Measurements from ENCODE around the gene HOXA9. TPM values are rescaled to one million over a fixed set of nuclear protein-coding genes. Genes with fewer than 3 reads are reported as not detected.

Gene HOXA9
- total RNA-seq, 4 donors from 2014 or later: 0.63 to 1.9 (median 0.67) TPM; not detected in 1

GRCh38 chr7:27172315-27172774 lies 7.0 kb upstream of the HOXA9 start:
- Histone ChIP-seq H3K4me3 (replicated peaks in 1 of 3) (no peak overlapping the region), H3K36me3 (no peaks in the 10 kb centered on the region), H3K27ac (no peak overlapping the region), H3K4me1 (peaks cover 14 to 30% of the 10 kb centered on the region in 2 donors), H3K27me3 (peaks cover 93% of the 10 kb centered on the region), H3K9me3 (no peaks in the 10 kb centered on the region)
- no peak for TF ChIP-seq POLR2A (IDR thresholded peaks at IDR 0.05)
- no peak for TF ChIP-seq CTCF (IDR thresholded peaks at IDR 0.05)
- intact Hi-C loops (cut with DNase I): loop anchor here (10.0 kb wide), 1 partner anchor 1088 kb away; no protein-coding TSS in a partner anchor
- no peak for DNase-seq
- WGBS, 2 donors: 12 to 18% methylated on average over 10 of the region's 10 CpGs

GRCh38 chr7:27171637-27172314 lies 6.4 kb upstream of the HOXA9 start:
- Histone ChIP-seq H3K4me3 (replicated peaks in 1 of 3) (no peak overlapping the region), H3K27me3 (peaks cover 97% of the 10 kb centered on the region), H3K9me3 (no peaks in the 10 kb centered on the region), H3K4me1 (peaks cover 14 to 30% of the 10 kb centered on the region in 2 donors), H3K27ac (no peak overlapping the region), H3K36me3 (no peaks in the 10 kb centered on the region)
- DNase-seq: no peak
- WGBS, 2 donors: 9 to 12% methylated on average over 30 of the region's 30 CpGs
- intact Hi-C loops (cut with DNase I): loop anchor here (10.0 kb wide), 1 partner anchor 1087 kb away; no protein-coding TSS in a partner anchor
- no peak for TF ChIP-seq POLR2A (IDR thresholded peaks at IDR 0.05)
- TF ChIP-seq CTCF (IDR thresholded peaks at IDR 0.05): no peak

- Histone ChIP-seq H3K27me3 (peaks cover 97% of the 10 kb centered on the region), H3K36me3 (no peaks in the 10 kb centered on the region), H3K4me1 (peaks cover 14 to 33% of the 10 kb centered on the region in 2 donors), H3K27ac (no peak overlapping the region), H3K4me3 (replicated peaks in 1 of 3) (no peak overlapping the region), H3K9me3 (no peaks in the 10 kb centered on the region)
- WGBS, 2 donors: 9 to 22% methylated on average over 8 of the region's 8 CpGs
- no peak for DNase-seq
- intact Hi-C loops (cut with DNase I): loop anchor here (10.0 kb wide), 1 partner anchor 1086 kb away; no protein-coding TSS in a partner anchor
- TF ChIP-seq CTCF (IDR thresholded peaks at IDR 0.05) (no peak), POLR2A (IDR thresholded peaks at IDR 0.05) (no peak)
Measured at GRCh38 chr7:27171325-27171636, 5.9 kb upstream of the HOXA9 start.

- Histone ChIP-seq H3K4me1 (peaks cover 14 to 35% of the 10 kb centered on the region in 2 donors), H3K9me3 (no peaks in the 10 kb centered on the region), H3K36me3 (no peaks in the 10 kb centered on the region), H3K27me3 (peaks cover 97% of the 10 kb centered on the region), H3K4me3 (replicated peaks in 1 of 3) (no peak overlapping the region), H3K27ac (no peak overlapping the region)
- WGBS, 2 donors: 18 to 20% methylated on average over 11 of the region's 11 CpGs
- intact Hi-C loops (cut with DNase I): loop anchor here (10.0 kb wide), 1 partner anchor 1086 kb away; no protein-coding TSS in a partner anchor
- no peak for DNase-seq
- TF ChIP-seq CTCF (IDR thresholded peaks at IDR 0.05): no peak
- no peak for TF ChIP-seq POLR2A (IDR thresholded peaks at IDR 0.05)
Measured at GRCh38 chr7:27170426-27171324, 5.3 kb upstream of the HOXA9 start.
